Smooth muscle cell of the umbilical artery (primary cell): Measurements from ENCODE around the gene AEN. TPM values are rescaled to one million over a fixed set of nuclear protein-coding genes. Genes with fewer than 3 reads are reported as not detected.

Experiments used
- total RNA-seq: library from RNA; depleted of rRNA; stranded (reverse); fragments of >200 nt; gene quantifications from 2 replicates; pipeline ENCODE4 v1.2.3, GENCODE V29; 2014

AEN gene, protein sequence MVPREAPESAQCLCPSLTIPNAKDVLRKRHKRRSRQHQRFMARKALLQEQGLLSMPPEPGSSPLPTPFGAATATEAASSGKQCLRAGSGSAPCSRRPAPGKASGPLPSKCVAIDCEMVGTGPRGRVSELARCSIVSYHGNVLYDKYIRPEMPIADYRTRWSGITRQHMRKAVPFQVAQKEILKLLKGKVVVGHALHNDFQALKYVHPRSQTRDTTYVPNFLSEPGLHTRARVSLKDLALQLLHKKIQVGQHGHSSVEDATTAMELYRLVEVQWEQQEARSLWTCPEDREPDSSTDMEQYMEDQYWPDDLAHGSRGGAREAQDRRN
- 94.3 and 98.9 TPM in 2 replicates for total RNA-seq

GRCh38 chr15:88620995-88621772 lies at the start of gene AEN:
Gene AEN, plus strand, starts transcription at chr15:88621340. Its CDS starts 4,870 bp downstream, at chr15:88626210.

DNA sequence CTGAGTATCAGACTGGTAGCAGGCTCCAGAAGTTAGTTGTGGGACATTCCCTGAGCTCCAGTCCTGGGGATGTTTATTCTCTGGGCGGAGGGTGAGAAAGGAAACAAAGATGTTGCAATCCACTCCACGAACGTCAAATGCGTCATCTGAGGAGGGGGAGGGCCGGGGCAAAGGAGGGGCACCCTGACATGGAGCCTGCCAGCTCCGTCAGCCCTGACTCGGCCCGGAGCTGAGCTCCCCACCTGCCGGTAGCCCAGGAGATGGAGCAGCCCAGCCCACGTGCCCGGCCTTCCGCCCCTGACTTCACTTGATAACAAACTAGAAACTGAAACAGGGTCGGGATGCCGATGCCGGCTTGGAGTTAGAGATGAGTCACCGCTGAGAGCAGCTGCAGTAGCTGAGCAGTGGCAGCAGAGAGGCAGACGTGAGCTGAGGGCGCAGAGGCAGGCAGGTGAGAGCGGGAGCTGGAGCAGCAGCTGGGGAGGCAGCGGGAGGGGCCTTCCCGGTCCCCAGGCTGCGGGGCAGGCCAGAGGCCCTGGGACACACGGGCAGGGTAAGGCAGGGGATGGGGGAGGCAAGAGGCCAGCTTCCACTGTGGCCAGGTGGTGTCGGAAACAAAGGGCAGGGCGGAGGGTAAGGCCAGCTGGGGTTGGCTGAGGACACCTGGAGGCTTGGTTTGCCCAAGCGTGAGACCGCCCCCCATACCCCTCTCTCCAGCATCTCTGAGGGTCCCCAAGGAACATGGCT lies 17.7 kb downstream of the AEN start, which contains the start of gene ISG20:
TSS of gene ISG20 (plus strand) at position 391 of the 747 bp plus-strand sequence. CDS start at position 742, 351 bp downstream.

Other genes starting within 250 kb of the AEN start
- 7.6 and 10.4 TPM in 2 replicates for gene MRPL46, start 154.0 kb upstream of the AEN start, total RNA-seq
- gene MRPS11, start 153.6 kb upstream of the AEN start, total RNA-seq: 18.1 and 22.1 TPM in 2 replicates
- 5.9 and 6.0 TPM in 2 replicates for gene DET1, start 74.7 kb upstream of the AEN start, total RNA-seq
- gene ISG20, start 17.7 kb downstream of the AEN start, total RNA-seq: 0.59 and 1.2 TPM in 2 replicates
- gene ACAN, start 182.1 kb downstream of the AEN start, total RNA-seq: under 0.01 TPM in 2 replicates